Tibial artery (tissue), 4 donors: ENCODE measurements around the gene VAC14.
A peak's percentile ranks its signal among the peaks of the same experiment; 100 is the strongest.

Experiments
- DNase-seq, 2 donors: peaks; one replicate each; pipeline ENCODE4 v3.0.0-alpha.2; 2019
- H3K27ac ChIP-seq, 2 donors: fragments of 200-600 bp; sonication (generic) in 1 of 2; 1 replicate in 1 of 2; 2 replicates in 1 of 2; pipeline ENCODE4 v1.5.1; 2018 to 2019; ENCODE audit warnings: mild to moderate bottlenecking in 1 of 2
- H3K27me3 ChIP-seq, 2 donors: fragments of 200-600 bp; sonication (generic) in 1 of 2; one replicate each; pipeline versions ENCODE4 v1.5.1 to v1.6.0; 2016 to 2019
- H3K36me3 ChIP-seq, 3 donors: fragments of 200-600 bp; sonication (generic) in 2 of 3; one replicate each; pipeline ENCODE4 v1.5.1; 2016 to 2019; ENCODE audit warnings: mild to moderate bottlenecking in 2 of 3
- H3K4me1 ChIP-seq, 4 donors: fragments of 200-600 bp; sonication (generic) in 2 of 4; 1 replicate in 3 of 4; 2 replicates in 1 of 4; pipeline ENCODE4 v1.5.1; 2016 to 2019
- H3K4me3 ChIP-seq, 2 donors: fragments of 200-600 bp; sonication (generic) in 1 of 2; 1 replicate in 1 of 2; 2 replicates in 1 of 2; pipeline ENCODE4 v1.5.1; 2018 to 2019; ENCODE audit warnings: mild to moderate bottlenecking in 2 of 2
- H3K9me3 ChIP-seq, 3 donors: fragments of 200-600 bp; sonication (generic) in 1 of 3; one replicate each; pipeline ENCODE4 v1.5.1; 2016 to 2019
- intact Hi-C: fragments of 100-400 bp; cut with DNase I; formaldehyde crosslinking; loops from one replicate; pipeline ENCODE4 v1.15.0; 2023; ENCODE audit warnings: low total_unique reads
- TF ChIP-seq, protein P1 (sequence below), 2 experiments: fragments of 200-600 bp in 1 of 2; fragments of 450-650 bp in 1 of 2; IDR thresholded peaks; one replicate each; pipeline ENCODE4 v1.5.1; 2017 to 2019; ENCODE audit warnings: antibody characterized with exemption in 2 of 2, mild to moderate bottlenecking in 1 of 2, moderate library complexity in 1 of 2

The VAC14 gene

DNA sequence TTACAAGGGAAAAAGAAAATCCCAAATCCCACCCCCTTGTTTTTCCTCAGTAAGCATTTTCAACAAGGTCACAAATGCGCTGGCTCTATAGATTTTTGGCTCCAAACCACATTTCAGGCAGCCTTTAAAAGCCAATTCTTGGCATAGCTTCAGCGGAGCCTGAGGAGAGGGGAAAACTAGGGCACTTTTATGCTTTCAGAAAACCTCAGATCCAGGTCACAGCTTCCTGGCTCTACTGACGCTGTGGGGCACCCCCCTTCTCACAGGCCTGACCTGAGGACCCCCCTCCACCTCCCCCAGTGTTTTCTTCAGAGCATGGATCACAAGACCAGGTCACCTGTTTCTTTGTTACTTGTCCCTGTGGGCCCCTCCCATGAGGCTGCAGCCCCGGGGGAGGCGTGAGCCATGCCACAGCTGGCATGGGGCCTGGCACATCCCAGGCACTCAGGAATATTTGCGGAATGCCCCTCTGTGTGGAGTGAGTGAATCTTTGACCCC, 85.0 kb downstream of the VAC14 start:
- H3K36me3 ChIP-seq: peaks cover 0 to 14% (median 13%) of the 10 kb centered on the region in 3 donors
- H3K4me3 ChIP-seq: peak overlapping the region in 1 of 2 donors; percentile 20
- no peak for DNase-seq
- no peaks in the 10 kb centered on the region for H3K27me3 ChIP-seq
- H3K27ac ChIP-seq: peak overlapping the region; percentile 91 to 96
- no peaks in the 10 kb centered on the region for H3K9me3 ChIP-seq
- peaks cover 0 to 44% (median 35%) of the 10 kb centered on the region in 4 donors for H3K4me1 ChIP-seq
- TF ChIP-seq, protein P1, sequence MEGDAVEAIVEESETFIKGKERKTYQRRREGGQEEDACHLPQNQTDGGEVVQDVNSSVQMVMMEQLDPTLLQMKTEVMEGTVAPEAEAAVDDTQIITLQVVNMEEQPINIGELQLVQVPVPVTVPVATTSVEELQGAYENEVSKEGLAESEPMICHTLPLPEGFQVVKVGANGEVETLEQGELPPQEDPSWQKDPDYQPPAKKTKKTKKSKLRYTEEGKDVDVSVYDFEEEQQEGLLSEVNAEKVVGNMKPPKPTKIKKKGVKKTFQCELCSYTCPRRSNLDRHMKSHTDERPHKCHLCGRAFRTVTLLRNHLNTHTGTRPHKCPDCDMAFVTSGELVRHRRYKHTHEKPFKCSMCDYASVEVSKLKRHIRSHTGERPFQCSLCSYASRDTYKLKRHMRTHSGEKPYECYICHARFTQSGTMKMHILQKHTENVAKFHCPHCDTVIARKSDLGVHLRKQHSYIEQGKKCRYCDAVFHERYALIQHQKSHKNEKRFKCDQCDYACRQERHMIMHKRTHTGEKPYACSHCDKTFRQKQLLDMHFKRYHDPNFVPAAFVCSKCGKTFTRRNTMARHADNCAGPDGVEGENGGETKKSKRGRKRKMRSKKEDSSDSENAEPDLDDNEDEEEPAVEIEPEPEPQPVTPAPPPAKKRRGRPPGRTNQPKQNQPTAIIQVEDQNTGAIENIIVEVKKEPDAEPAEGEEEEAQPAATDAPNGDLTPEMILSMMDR (IDR thresholded peaks at IDR 0.05): no peak
- intact Hi-C loops: no loop called here

GRCh38 chr16:70715055-70715858, 85.7 kb downstream of the VAC14 start:
- peaks cover 0 to 8% (median 7%) of the 10 kb centered on the region in 3 donors for H3K36me3 ChIP-seq
- H3K4me3 ChIP-seq: peak overlapping the region; percentile 14 to 20
- peak; percentile 91 to 99 for DNase-seq
- peaks cover 0 to 49% (median 36%) of the 10 kb centered on the region in 4 donors for H3K4me1 ChIP-seq
- TF ChIP-seq, protein P1 (IDR thresholded peaks at IDR 0.05): peak; percentile 27 to 28
- peak overlapping the region; percentile 91 to 96 for H3K27ac ChIP-seq
- no peaks in the 10 kb centered on the region for H3K9me3 ChIP-seq
- H3K27me3 ChIP-seq: no peaks in the 10 kb centered on the region
- intact Hi-C loops: no loop called here

DNA sequence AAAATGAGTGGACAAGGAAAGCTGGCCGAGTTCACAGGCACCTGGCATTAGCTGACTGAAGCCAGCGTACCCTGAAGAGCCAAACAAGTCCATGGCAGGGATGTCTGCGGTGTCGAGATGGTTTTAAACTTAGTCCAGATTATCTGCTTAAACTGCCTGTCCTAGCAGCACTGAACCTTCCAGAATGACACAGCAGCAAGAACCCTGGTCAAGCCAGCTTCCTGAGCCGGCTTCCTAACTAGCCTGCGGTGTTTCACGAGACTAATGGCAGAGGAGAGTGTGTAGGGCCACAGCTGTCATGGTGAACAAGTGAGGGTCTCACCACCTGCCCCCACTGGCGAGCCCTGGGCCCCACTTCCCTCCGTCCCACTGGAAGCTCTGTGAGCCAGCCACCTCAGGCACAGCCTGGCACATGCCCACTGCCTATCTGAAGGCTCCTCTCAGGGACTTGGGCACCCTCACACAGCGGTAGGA, 86.3 kb downstream of the VAC14 start:
- H3K27ac ChIP-seq: peak overlapping the region; percentile 91 to 96
- TF ChIP-seq, protein P1 (IDR thresholded peaks at IDR 0.05): no peak
- H3K4me1 ChIP-seq: peaks cover 0 to 55% (median 43%) of the 10 kb centered on the region in 4 donors
- H3K4me3 ChIP-seq: peak overlapping the region in 1 of 2 donors; percentile 20
- intact Hi-C loops: no loop called here
- H3K36me3 ChIP-seq: peaks cover 0 to 2% (median 1%) of the 10 kb centered on the region in 3 donors
- H3K9me3 ChIP-seq: no peaks in the 10 kb centered on the region
- no peaks in the 10 kb centered on the region for H3K27me3 ChIP-seq
- DNase-seq: no peak

DNA sequence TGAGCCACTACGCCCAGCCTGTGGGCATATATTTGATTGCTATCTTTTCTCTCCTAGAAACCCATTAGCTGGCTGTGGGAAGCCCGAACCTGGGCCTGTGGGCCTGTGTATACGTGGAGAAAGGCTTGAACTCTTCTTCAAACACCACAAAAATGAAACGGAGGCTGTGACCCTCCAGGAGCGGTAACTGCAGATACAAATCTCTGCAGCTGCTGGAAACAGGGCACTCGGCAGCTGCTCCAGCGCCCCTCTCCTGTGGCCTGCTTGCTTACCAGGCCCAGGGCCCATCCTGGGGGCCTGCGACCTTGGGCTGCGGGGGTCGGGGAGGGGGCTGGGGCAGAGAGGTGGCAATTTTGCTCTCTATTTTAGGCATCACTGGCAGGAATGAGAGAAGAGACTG, 87.1 kb downstream of the VAC14 start:
- intact Hi-C loops: no loop called here
- TF ChIP-seq, protein P1 (IDR thresholded peaks at IDR 0.05): no peak
- H3K9me3 ChIP-seq: no peaks in the 10 kb centered on the region
- no peak for DNase-seq
- no peaks in the 10 kb centered on the region for H3K36me3 ChIP-seq
- H3K4me1 ChIP-seq: peaks cover 0 to 63% (median 49%) of the 10 kb centered on the region in 4 donors
- peak overlapping the region; percentile 91 to 96 for H3K27ac ChIP-seq
- no peaks in the 10 kb centered on the region for H3K27me3 ChIP-seq
- no peak overlapping the region for H3K4me3 ChIP-seq

- peaks cover 0 to 63% (median 49%) of the 10 kb centered on the region in 4 donors for H3K4me1 ChIP-seq
- TF ChIP-seq, protein P1 (IDR thresholded peaks at IDR 0.05): no peak
- H3K36me3 ChIP-seq: no peaks in the 10 kb centered on the region
- no peaks in the 10 kb centered on the region for H3K27me3 ChIP-seq
- no peak overlapping the region for H3K4me3 ChIP-seq
- no peak for DNase-seq
- intact Hi-C loops: no loop called here
- peak overlapping the region; percentile 91 to 96 for H3K27ac ChIP-seq
- H3K9me3 ChIP-seq: no peaks in the 10 kb centered on the region
These were observed 87.6 kb downstream of the VAC14 start for GRCh38 chr16:70713342-70713741.
